ENCODE results near the gene ANTXRL.

Gene ANTXRL

DNA sequence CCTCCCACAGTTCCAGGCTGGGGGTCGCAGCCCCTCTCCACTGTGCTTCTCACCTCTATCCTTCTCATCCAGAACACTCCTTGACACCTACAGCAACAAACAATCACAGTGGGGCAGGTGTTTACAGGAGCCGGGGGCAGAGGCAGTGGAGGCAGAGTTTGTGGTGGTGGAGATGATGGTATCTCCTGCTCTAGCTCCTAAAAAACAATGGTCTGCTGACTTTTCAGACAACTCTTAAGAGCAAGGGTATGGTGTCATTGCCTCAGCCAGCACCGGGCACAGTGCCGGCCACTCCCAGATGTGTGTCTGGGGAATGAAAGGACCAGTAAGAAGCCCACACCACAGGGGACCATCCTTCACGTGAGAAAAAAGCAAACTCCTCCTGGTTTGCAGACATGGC lies 36.3 kb upstream of the ANTXRL start:
- Histone ChIP-seq H3K36me3 (no peaks in the 10 kb centered on the region), H3K9me3 (ENCODE audit: severe bottlenecking) (no peaks in the 10 kb centered on the region), H3K27me3 (ENCODE audit: insufficient read depth, low read depth, severe bottlenecking) (no peaks in the 10 kb centered on the region), H3K27ac (no peak overlapping the region), H3K4me3 (ENCODE audit: low read depth, low read length) (no peak overlapping the region)
- TF ChIP-seq CTCF (IDR thresholded peaks at IDR 0.05; ENCODE audit: low read depth, low read length): no peak
- no peak for DNase-seq

GRCh38 chr10:46250898-46251856 lies 35.6 kb upstream of the ANTXRL start:
- TF ChIP-seq CTCF (IDR thresholded peaks at IDR 0.05; ENCODE audit: low read depth, low read length): no peak
- H3K27ac ChIP-seq: no peak overlapping the region
- H3K36me3 ChIP-seq: no peaks in the 10 kb centered on the region
- no peaks in the 10 kb centered on the region for H3K27me3 ChIP-seq (ENCODE audit: insufficient read depth, low read depth, severe bottlenecking)
- DNase-seq: no peak
- H3K4me3 ChIP-seq (ENCODE audit: low read depth, low read length): no peak overlapping the region
- H3K9me3 ChIP-seq (ENCODE audit: severe bottlenecking): no peaks in the 10 kb centered on the region

DNA sequence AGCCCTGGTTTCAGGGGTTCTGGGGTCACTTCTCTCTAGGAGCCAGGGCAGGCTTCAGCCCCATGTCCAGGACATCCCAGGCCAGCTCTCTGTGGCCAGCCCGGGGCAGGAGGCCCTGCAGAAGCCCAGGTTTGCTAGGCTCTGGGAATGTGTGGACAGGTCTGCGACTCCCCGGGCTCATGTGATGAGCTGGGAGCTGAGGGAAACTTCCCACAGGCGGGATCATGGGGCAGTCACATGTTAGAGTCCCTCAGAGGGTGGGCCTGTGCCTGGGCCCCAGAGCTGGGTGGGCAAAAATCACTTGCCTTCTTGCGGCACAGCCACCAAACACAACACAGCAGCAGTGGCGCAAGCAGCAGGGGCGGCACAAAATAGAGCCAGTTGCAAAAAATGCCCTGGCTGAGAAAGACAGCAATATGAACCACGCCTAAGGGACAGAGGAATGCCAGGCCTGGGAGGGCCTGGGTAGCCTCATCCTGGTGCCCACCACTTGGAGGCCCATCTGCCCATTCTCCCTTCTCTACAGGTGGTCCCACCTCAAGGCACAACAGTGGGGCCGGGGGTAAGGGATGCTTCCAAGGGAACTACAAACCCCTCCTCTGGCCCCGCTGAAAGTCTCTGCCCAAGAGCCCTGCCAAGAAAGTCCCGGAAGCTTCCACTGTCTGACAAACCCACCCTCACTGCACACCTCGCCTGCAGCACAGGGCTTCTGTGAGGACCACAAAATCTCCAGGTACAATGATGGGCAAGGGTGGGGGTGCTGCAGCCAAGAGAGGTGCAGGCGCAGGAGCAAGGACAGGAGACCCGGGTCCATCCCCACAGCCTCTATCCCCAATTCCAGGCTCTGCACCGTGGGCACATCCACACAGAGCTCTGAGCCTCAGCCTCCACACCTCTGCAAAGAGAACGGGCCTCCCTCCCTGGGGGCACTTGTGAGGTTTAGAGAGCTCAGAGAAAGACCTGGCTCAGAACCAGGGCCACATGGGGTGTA lies 34.6 kb upstream of the ANTXRL start:
- Histone ChIP-seq H3K27me3 (ENCODE audit: insufficient read depth, low read depth, severe bottlenecking) (no peaks in the 10 kb centered on the region), H3K36me3 (no peaks in the 10 kb centered on the region), H3K27ac (no peak overlapping the region), H3K9me3 (ENCODE audit: severe bottlenecking) (no peaks in the 10 kb centered on the region), H3K4me3 (ENCODE audit: low read depth, low read length) (no peak overlapping the region)
- DNase-seq: no peak
- TF ChIP-seq CTCF (IDR thresholded peaks at IDR 0.05; ENCODE audit: low read depth, low read length): no peak

DNA sequence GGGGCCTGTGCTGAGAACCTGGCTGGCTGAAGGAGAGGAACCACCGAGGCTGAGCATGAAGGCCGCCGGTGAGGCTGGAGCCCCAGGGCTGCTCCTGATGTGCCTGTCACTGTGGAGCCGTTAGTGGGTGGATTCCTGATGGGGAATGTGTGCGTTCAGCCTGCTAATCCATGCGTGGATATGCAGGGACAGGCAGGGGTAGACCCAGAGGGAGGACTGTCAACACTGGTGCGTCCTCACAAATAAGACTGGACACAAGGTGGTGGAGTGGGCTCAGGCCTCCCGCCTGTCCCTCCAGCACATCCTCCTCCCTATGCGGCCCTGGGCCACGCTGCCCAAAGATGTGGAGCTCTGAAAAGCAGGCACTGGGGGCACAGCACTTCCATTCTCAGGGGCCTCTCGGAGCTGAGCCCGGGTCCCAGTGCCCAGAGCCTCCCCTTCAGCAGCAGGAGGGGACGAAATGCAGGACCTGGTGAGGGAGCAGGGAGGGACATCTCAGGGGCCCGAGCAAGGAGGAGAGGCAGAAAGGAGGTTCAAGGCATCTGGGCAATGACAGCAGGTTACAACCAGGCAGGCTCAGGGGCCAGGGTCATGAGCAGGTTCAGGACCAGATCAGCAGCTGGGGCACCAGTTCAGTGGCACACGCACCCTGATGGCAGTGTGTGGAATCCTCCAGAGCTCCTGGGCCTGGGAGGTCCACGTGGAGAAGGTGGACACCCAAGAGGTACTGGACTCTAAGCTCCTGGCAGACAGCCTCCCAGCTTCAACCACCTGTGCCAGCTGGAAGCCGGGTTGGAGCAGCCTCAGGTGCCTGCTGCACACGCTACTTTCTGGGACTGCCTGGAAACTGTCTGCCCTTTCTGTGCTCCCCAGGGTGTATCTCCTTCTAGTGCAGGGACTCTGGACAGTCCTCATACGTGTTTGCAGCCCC lies 33.5 kb upstream of the ANTXRL start:
- Histone ChIP-seq H3K4me3 (ENCODE audit: low read depth, low read length) (no peak overlapping the region), H3K9me3 (ENCODE audit: severe bottlenecking) (no peaks in the 10 kb centered on the region), H3K27ac (no peak overlapping the region), H3K36me3 (no peaks in the 10 kb centered on the region), H3K27me3 (ENCODE audit: insufficient read depth, low read depth, severe bottlenecking) (no peaks in the 10 kb centered on the region)
- DNase-seq: no peak
- no peak for TF ChIP-seq CTCF (IDR thresholded peaks at IDR 0.05; ENCODE audit: low read depth, low read length)

DNA sequence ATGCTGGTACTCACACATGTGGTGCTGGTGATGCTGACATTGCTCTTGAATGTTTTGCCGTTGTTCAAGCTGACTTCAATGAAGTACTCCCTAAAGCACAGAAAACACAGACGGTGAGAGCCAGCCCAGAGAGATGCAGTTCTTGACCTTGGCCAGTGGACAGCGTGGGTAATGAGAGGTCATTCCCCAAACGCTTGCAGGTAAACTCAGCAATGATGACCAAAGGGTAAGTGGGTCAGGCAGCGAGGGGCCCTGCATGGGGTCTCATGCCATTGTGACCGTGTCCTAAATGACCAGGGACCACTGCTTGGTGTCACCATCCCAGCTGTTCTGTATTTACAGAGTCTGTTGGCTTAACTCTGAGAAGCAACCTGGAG lies 32.8 kb upstream of the ANTXRL start:
- Histone ChIP-seq H3K27me3 (ENCODE audit: insufficient read depth, low read depth, severe bottlenecking) (no peaks in the 10 kb centered on the region), H3K27ac (no peak overlapping the region), H3K4me3 (ENCODE audit: low read depth, low read length) (no peak overlapping the region), H3K36me3 (no peaks in the 10 kb centered on the region), H3K9me3 (ENCODE audit: severe bottlenecking) (no peaks in the 10 kb centered on the region)
- TF ChIP-seq CTCF (IDR thresholded peaks at IDR 0.05; ENCODE audit: low read depth, low read length): no peak
- no peak for DNase-seq
